Transverse colon (tissue), 4 donors: Measurements from ENCODE around the gene MCF2L2. TPM values are rescaled to one million over a fixed set of nuclear protein-coding genes. Genes with fewer than 3 reads are reported as not detected.

Source experiments
- DNase-seq: peaks from one replicate; pipeline ENCODE4 v3.0.0-alpha.2; 2019
- H3K27ac ChIP-seq, 4 donors: fragments of 200-600 bp; sonication (generic); 2 replicates each; pipeline ENCODE4 v1.5.1; 2016 to 2018; ENCODE audit warnings: inconsistent platforms in 4 of 4
- H3K27me3 ChIP-seq: fragments of 200-600 bp; sonication (generic); 2 replicates; pipeline ENCODE4 v1.5.1; 2017; ENCODE audit warnings: inconsistent platforms
- H3K36me3 ChIP-seq, 4 donors: fragments of 200-600 bp; sonication (generic); 2 replicates each; pipeline ENCODE4 v1.5.1; 2017 to 2019; ENCODE audit warnings: inconsistent platforms in 4 of 4
- H3K4me1 ChIP-seq, 4 donors: fragments of 200-600 bp; sonication (generic); 2 replicates each; pipeline ENCODE4 v1.5.1; 2017 to 2020; ENCODE audit warnings: inconsistent platforms in 4 of 4
- H3K4me3 ChIP-seq, 4 donors: fragments of 200-600 bp; sonication (generic); 1 replicate in 1 of 4; 2 replicates in 3 of 4; pipeline versions ENCODE4 v1.5.1 to v1.6.1; 2017 to 2019; ENCODE audit warnings: inconsistent platforms in 4 of 4
- H3K9me3 ChIP-seq, 2 donors: fragments of 200-600 bp; sonication (generic); 2 replicates each; pipeline ENCODE4 v1.5.1; 2017 to 2019; ENCODE audit warnings: inconsistent platforms in 2 of 2
- EP300 ChIP-seq: sonication (generic); formaldehyde crosslinking; IDR thresholded peaks from one replicate; pipeline ENCODE4 v1.6.1; 2017; ENCODE audit warnings: antibody characterized with exemption, low read depth
- POLR2A ChIP-seq: fragments of 450-650 bp; IDR thresholded peaks from one replicate; pipeline ENCODE4 v1.6.1; 2016; ENCODE audit warnings: antibody characterized with exemption, mild to moderate bottlenecking, moderate library complexity
- POLR2AphosphoS5 ChIP-seq, 3 donors: sonication (generic); formaldehyde crosslinking; IDR thresholded peaks; one replicate each; pipeline ENCODE4 v1.6.1; 2016; ENCODE audit warnings: antibody characterized with exemption in 3 of 3
- WGBS, 2 donors: methylation state at CpG; one replicate each; pipeline ENCODE4 v1.1.5; 2018; ENCODE audit warnings: low coverage in 1 of 2; 5-methylcytosine and 5-hydroxymethylcytosine counted together
- in situ Hi-C, 4 donors: fragments of 200-750 bp; cut with MboI; loops; one replicate each; pipeline versions ENCODE4 v1.15.0 to v1.15.1; 2017; ENCODE audit warnings: low sequenced_read_pairs in 3 of 4, low pct_ligation_motif_present in 1 of 4, low pct_unique_long_range_greater_than_20kb in 1 of 4
- intact Hi-C: fragments of 100-400 bp; cut with DNase I; formaldehyde crosslinking; loops from one replicate; pipeline ENCODE4 v1.15.1; 2023; ENCODE audit warnings: low total_unique reads
- total RNA-seq, 4 donors: library from RNA; depleted of rRNA; stranded (reverse); fragments of >200 nt; gene quantifications; one replicate each; pipeline ENCODE4 v1.1.0, GENCODE V29; 2016
- TF ChIP-seq, protein P1 (sequence below), 5 experiments: fragments of 200-600 bp in 3 of 5; fragments of 450-650 bp in 2 of 5; sonication (generic) in 3 of 5; IDR thresholded peaks; 1 replicate in 2 of 5; 2 replicates in 3 of 5; pipeline ENCODE4 v1.5.1; 2016 to 2017; ENCODE audit warnings: antibody characterized with exemption in 5 of 5, inconsistent platforms in 3 of 5, mild to moderate bottlenecking in 2 of 5, moderate library complexity in 1 of 5

MCF2L2 gene
- total RNA-seq, 4 donors from 2014 or later: 0.20 to 3.7 (median 2.0) TPM

DNA sequence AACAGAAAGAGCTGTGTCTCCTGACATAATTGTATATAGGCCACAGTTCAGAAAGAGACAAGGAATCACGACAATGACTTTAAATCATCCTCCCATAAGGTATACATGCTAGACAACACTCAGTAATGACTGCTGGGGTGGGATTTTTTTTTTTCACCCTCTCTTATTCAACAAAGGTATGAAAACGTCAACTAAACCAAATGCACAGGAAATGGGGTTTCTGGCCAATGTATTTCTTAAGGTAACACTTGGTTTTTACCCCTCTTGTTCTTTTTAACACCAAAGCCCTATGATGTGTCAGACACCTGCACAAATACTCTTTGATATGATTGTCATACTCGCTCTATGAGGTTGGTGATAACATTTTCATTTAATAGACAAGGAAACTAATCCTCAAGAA is 78.3 kb downstream of the MCF2L2 start:
- Histone ChIP-seq H3K27me3 (no peaks in the 10 kb centered on the region), H3K9me3 (peaks cover 0 to 2% of the 10 kb centered on the region in 2 donors), H3K4me1 (peaks cover 0 to 15% (median 0%) of the 10 kb centered on the region in 4 donors), H3K36me3 (no peaks in the 10 kb centered on the region), H3K27ac (peak overlapping the region in 3 of 4 donors; percentile 18 to 69 (median 37)), H3K4me3 (no peak overlapping the region)
- in situ Hi-C loops: no loop called here
- WGBS, 2 donors: 50 to 67% methylated on average over 3 of the region's 3 CpGs
- intact Hi-C loops: no loop called here
- TF ChIP-seq, protein P1, sequence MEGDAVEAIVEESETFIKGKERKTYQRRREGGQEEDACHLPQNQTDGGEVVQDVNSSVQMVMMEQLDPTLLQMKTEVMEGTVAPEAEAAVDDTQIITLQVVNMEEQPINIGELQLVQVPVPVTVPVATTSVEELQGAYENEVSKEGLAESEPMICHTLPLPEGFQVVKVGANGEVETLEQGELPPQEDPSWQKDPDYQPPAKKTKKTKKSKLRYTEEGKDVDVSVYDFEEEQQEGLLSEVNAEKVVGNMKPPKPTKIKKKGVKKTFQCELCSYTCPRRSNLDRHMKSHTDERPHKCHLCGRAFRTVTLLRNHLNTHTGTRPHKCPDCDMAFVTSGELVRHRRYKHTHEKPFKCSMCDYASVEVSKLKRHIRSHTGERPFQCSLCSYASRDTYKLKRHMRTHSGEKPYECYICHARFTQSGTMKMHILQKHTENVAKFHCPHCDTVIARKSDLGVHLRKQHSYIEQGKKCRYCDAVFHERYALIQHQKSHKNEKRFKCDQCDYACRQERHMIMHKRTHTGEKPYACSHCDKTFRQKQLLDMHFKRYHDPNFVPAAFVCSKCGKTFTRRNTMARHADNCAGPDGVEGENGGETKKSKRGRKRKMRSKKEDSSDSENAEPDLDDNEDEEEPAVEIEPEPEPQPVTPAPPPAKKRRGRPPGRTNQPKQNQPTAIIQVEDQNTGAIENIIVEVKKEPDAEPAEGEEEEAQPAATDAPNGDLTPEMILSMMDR (IDR thresholded peaks at IDR 0.05): no peak
- TF ChIP-seq POLR2AphosphoS5 (IDR thresholded peaks at IDR 0.05) (no peak), POLR2A (no peak), EP300 (no peak)
- no peak for DNase-seq

DNA sequence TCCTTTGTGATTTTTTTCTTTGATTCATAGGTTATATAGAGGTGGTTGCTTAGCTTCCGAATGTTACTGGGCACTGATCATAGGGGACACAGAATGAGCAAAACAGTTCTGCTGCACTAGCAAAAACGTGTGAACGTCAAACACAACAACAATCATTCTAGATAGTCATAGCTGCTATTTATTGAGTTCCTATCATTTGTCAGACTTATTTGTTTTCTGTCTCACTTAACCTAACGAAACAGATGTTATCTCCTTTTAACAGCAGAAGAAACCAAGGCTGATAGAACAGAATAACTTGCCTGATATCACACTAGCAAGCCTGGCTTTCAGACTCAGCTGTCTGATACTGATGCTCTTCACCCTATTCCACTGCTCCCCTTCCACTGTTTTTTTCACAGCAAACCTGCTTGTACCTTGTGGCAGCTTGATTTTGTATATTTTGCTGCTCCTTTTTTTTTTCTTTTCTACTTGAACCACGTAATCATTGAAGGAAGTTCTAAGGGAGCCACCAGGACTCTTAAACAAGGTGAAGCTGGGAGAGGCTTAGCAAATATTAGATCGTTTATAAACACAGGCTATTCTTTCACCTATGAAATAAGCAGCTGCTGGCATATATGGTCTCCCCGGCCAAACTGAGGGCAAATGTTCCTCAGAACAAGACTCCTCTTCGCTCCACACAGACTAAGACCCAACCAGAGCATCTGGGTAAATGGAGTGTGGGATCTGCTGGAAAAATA is 78.8 kb downstream of the MCF2L2 start:
- 41 to 56% methylated on average over 7 to 8 of the region's 8 CpGs for WGBS, 2 donors
- intact Hi-C loops: no loop called here
- Histone ChIP-seq H3K36me3 (no peaks in the 10 kb centered on the region), H3K27ac (peak overlapping the region in 3 of 4 donors; percentile 18 to 69 (median 37)), H3K27me3 (no peaks in the 10 kb centered on the region), H3K4me1 (peaks cover 0 to 15% (median 0%) of the 10 kb centered on the region in 4 donors), H3K4me3 (no peak overlapping the region), H3K9me3 (peaks cover 0 to 2% of the 10 kb centered on the region in 2 donors)
- no peak for DNase-seq
- TF ChIP-seq EP300 (no peak), POLR2AphosphoS5 (IDR thresholded peaks at IDR 0.05) (no peak), POLR2A (no peak)
- TF ChIP-seq, protein P1 (IDR thresholded peaks at IDR 0.05): no peak
- in situ Hi-C loops: no loop called here

- no peak for DNase-seq
- TF ChIP-seq EP300 (no peak), POLR2A (no peak), POLR2AphosphoS5 (IDR thresholded peaks at IDR 0.05) (no peak)
- TF ChIP-seq, protein P1 (IDR thresholded peaks at IDR 0.05): no peak
- H3K9me3 ChIP-seq: peaks cover 0 to 2% of the 10 kb centered on the region in 2 donors
Measured at GRCh38 chr3:183342824-183343223, 85.6 kb downstream of the MCF2L2 start.

GRCh38 chr3:183341545-183342288 is 86.7 kb downstream of the MCF2L2 start:
- intact Hi-C loops: no loop called here

More at GRCh38 chr3:183342824-183343223, 85.6 kb downstream of the MCF2L2 start:
- H3K36me3 ChIP-seq: no peaks in the 10 kb centered on the region
- no peak overlapping the region for H3K4me3 ChIP-seq
- WGBS, 2 donors: 49 to 83% methylated on average over 1 of the region's 1 CpG
- no peak overlapping the region for H3K27ac ChIP-seq
- in situ Hi-C loops (no loop called here), intact Hi-C loops (no loop called here)
- H3K27me3 ChIP-seq: no peaks in the 10 kb centered on the region
- no peaks in the 10 kb centered on the region for H3K4me1 ChIP-seq

More at GRCh38 chr3:183341545-183342288, 86.7 kb downstream of the MCF2L2 start:
- no peak for TF ChIP-seq POLR2A
- TF ChIP-seq, protein P1 (IDR thresholded peaks at IDR 0.05): no peak
- TF ChIP-seq EP300: no peak
- no peak for TF ChIP-seq POLR2AphosphoS5 (IDR thresholded peaks at IDR 0.05)
- Histone ChIP-seq H3K4me3 (no peak overlapping the region), H3K36me3 (no peaks in the 10 kb centered on the region), H3K27ac (no peak overlapping the region), H3K9me3 (peaks cover 0 to 2% of the 10 kb centered on the region in 2 donors), H3K27me3 (no peaks in the 10 kb centered on the region), H3K4me1 (no peaks in the 10 kb centered on the region)
- no peak for DNase-seq
- 81 to 89% methylated on average over 8 to 14 of the region's 14 CpGs for WGBS, 2 donors
- in situ Hi-C loops: no loop called here
